Measurements from ENCODE around the gene BABAM2.

DNA sequence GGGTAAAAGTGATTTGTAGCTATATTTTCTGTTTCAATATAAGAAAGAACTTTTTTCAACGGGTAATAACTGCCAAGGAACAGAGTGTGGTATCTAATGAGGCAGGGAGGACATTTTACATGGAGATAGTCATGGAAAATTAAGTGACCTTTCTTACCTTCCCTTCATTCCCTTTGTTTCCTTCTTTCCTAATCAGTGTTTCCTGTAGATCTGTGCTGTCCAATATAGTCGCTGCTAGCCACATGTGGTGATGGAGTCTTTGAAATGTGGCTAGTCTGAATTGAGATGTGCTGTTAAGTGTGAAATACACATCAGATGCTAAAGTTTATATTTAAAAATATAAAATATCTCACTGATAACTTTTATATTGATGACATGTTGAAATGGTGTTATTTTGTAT lies 81.8 kb downstream of the BABAM2 start:
- TF ChIP-seq CTCF (IDR thresholded peaks at IDR 0.05; ENCODE audit: low read length): no peak
- TF ChIP-seq EZH2 (optimal IDR thresholded peaks at IDR 0.05; ENCODE audit: low read depth, low read length): no peak
